ENCODE measurements around the gene RAMP2. TPM values are rescaled to one million over a fixed set of nuclear protein-coding genes. Genes with fewer than 3 reads are reported as not detected.
"Not testable (repeated sequence)": the region's sequence is repeated elsewhere in the genome, so short reads cannot be mapped to it uniquely, and the experiment has no call there.

The RAMP2 gene
- total RNA-seq, 1 donor from 2014 or later = 41.3 TPM

GRCh38 chr17:42761638-42762037 lies 611 bp downstream of the RAMP2 start:
- ATAC-seq (no peak), DNase-seq (ENCODE audit: missing footprints) (no peak)
- intact Hi-C loops (cut with DNase I) = loop anchor here (5.0 kb wide), 1 partner anchor 184 kb away; the partner anchor contains the start of gene PSMC3IP

- no peak for ATAC-seq
- intact Hi-C loops (cut with DNase I) = no loop called here
These were observed 5.1 kb downstream of the RAMP2 start for GRCh38 chr17:42766124-42766523.

GRCh38 chr17:42767512-42767911 lies 6.5 kb downstream of the RAMP2 start:
- ATAC-seq (no peak), DNase-seq (ENCODE audit: missing footprints) (no peak)
- intact Hi-C loops (cut with DNase I) = no loop called here

More at GRCh38 chr17:42766124-42766523, 5.1 kb downstream of the RAMP2 start:
- DNase-seq (ENCODE audit: missing footprints) = no peak

GRCh38 chr17:42768006-42768405 lies 7.0 kb downstream of the RAMP2 start:
- intact Hi-C loops (cut with DNase I); ATAC-seq; DNase-seq (ENCODE audit: missing footprints): not testable (repeated sequence)

- intact Hi-C loops (cut with DNase I) = loop anchor here (10.0 kb wide), 1 partner anchor 55 kb away; the partner anchor contains the start of gene BECN1
These were observed 8.9 kb downstream of the RAMP2 start for GRCh38 chr17:42769964-42770363.

GRCh38 chr17:42772945-42773289 lies 11.9 kb downstream of the RAMP2 start:
- DNase-seq (ENCODE audit: missing footprints) (no peak), ATAC-seq (no peak)
- intact Hi-C loops (cut with DNase I) = loop anchor here (10.0 kb wide), 1 partner anchor 52 kb away; the partner anchor contains the start of gene BECN1

More at GRCh38 chr17:42769964-42770363, 8.9 kb downstream of the RAMP2 start:
- DNase-seq (ENCODE audit: missing footprints); ATAC-seq: not testable (repeated sequence)

- intact Hi-C loops (cut with DNase I) = loop anchor here (10.0 kb wide), 1 partner anchor 51 kb away; the partner anchor contains the start of gene BECN1
- DNase-seq (ENCODE audit: missing footprints) (peak; percentile 85), ATAC-seq (peak; percentile 93)
These were observed 12.4 kb downstream of the RAMP2 start, which contains the start of gene VPS25 for GRCh38 chr17:42773290-42774035. TSS of gene VPS25 (plus strand) at chr17:42773449. CDS start at chr17:42773476, 27 bp downstream.

GRCh38 chr17:42774066-42774745 lies 13.2 kb downstream of the RAMP2 start:
- no peak for DNase-seq (ENCODE audit: missing footprints)
- intact Hi-C loops (cut with DNase I) = loop anchor here (10.0 kb wide), 1 partner anchor 51 kb away; the partner anchor contains the start of gene BECN1
- ATAC-seq = no peak

GRCh38 chr17:42775534-42776098 lies 14.6 kb downstream of the RAMP2 start:
- intact Hi-C loops (cut with DNase I) = loop anchor here (10.0 kb wide), 1 partner anchor 49 kb away; the partner anchor contains the start of gene BECN1
- no peak for DNase-seq (ENCODE audit: missing footprints)
- no peak for ATAC-seq

- DNase-seq (ENCODE audit: missing footprints) (no peak), ATAC-seq (no peak)
- intact Hi-C loops (cut with DNase I) = loop anchor here (10.0 kb wide), 1 partner anchor 46 kb away; the partner anchor contains the start of gene BECN1
These were observed 17.5 kb downstream of the RAMP2 start for GRCh38 chr17:42778570-42778969.

GRCh38 chr17:42779304-42779935 lies 18.4 kb downstream of the RAMP2 start:
- DNase-seq (ENCODE audit: missing footprints) = no peak
- peak; percentile 3 for ATAC-seq
- intact Hi-C loops (cut with DNase I) = loop anchor here (10.0 kb wide), 1 partner anchor 45 kb away; the partner anchor contains the start of gene BECN1

- DNase-seq (ENCODE audit: missing footprints) = no peak
- intact Hi-C loops (cut with DNase I) = loop anchor here (10.0 kb wide), 1 partner anchor 45 kb away; the partner anchor contains the start of gene BECN1
- peak; percentile 27 for ATAC-seq
These were observed 19.2 kb downstream of the RAMP2 start, which contains the start of gene WNK4 for GRCh38 chr17:42779936-42780850. TSS of gene WNK4 (plus strand) at chr17:42780610. CDS start at chr17:42780699, 89 bp downstream.

- DNase-seq (ENCODE audit: missing footprints) = no peak
- intact Hi-C loops (cut with DNase I) = no loop called here
- no peak for ATAC-seq
These were observed 20.0 kb downstream of the RAMP2 start for GRCh38 chr17:42780851-42781638.

- ATAC-seq (no peak), DNase-seq (ENCODE audit: missing footprints) (no peak)
- intact Hi-C loops (cut with DNase I) = no loop called here
These were observed 20.7 kb downstream of the RAMP2 start for GRCh38 chr17:42781639-42782165.

GRCh38 chr17:42782166-42783061 lies 21.4 kb downstream of the RAMP2 start:
- ATAC-seq (no peak), DNase-seq (ENCODE audit: missing footprints) (no peak)
- intact Hi-C loops (cut with DNase I) = no loop called here

All from Right ventricle myocardium inferior (tissue), 1 donor.